Measurements from ENCODE around the gene TRPV3.
"Not testable (repeated sequence)": the region's sequence is repeated elsewhere in the genome, so short reads cannot be mapped to it uniquely, and the experiment has no call there.

TRPV3 gene

DNA sequence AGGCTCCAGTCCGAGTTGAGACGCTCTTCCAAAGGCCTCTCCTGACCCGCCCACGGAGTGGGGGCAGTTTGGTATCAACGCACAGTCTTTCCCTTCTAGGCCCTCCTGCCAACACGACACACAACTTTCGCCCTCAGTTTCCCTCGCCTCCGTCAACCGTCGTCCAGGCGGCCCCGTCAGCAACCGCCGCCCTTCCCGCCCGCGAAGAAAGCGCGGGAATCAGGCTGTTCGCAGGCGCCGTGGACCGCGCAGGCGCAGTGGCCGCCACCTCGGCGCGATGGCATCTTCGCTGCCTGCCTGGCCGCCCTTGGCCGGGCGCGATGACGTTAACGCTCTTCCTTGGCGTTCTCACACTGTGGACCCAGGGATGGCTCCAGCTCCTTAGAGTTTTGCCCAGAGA is 86.0 kb downstream of the TRPV3 start, which contains the start of gene SPATA22:
TSS of gene SPATA22 (minus strand) at position 221 of the 400 bp plus-strand sequence. CDS start 2,494 bp downstream, outside the sequence.
- TF ChIP-seq, protein P1, sequence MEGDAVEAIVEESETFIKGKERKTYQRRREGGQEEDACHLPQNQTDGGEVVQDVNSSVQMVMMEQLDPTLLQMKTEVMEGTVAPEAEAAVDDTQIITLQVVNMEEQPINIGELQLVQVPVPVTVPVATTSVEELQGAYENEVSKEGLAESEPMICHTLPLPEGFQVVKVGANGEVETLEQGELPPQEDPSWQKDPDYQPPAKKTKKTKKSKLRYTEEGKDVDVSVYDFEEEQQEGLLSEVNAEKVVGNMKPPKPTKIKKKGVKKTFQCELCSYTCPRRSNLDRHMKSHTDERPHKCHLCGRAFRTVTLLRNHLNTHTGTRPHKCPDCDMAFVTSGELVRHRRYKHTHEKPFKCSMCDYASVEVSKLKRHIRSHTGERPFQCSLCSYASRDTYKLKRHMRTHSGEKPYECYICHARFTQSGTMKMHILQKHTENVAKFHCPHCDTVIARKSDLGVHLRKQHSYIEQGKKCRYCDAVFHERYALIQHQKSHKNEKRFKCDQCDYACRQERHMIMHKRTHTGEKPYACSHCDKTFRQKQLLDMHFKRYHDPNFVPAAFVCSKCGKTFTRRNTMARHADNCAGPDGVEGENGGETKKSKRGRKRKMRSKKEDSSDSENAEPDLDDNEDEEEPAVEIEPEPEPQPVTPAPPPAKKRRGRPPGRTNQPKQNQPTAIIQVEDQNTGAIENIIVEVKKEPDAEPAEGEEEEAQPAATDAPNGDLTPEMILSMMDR (IDR thresholded peaks at IDR 0.05; ENCODE audit: low read depth, low read length), result no peak
- no peak within 1 kb of the TSS for H3K4me3 ChIP-seq (ENCODE audit: low read depth, low read length)

DNA sequence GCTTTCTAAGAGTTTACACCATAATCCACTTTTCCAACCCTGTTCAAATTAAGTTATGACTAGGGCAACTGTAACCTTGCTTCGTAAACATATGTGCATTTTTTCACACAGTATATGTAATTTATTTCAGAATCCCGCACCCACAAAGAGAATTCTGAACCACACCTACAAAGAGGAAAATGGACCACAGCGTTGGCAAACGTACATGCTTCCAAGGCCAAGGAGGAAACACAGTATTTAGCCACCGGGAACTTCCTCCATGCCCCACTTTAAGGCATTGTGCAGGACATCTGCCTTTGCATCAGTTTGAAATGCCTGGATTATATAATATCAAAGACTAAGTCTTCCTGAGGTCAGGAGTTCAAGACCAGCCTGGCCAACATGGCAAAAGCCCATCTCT is 88.1 kb downstream of the TRPV3 start:
- TF ChIP-seq, protein P1 (IDR thresholded peaks at IDR 0.05; ENCODE audit: low read depth, low read length), result no peak
- no peak overlapping the region for H3K4me3 ChIP-seq (ENCODE audit: low read depth, low read length)

DNA sequence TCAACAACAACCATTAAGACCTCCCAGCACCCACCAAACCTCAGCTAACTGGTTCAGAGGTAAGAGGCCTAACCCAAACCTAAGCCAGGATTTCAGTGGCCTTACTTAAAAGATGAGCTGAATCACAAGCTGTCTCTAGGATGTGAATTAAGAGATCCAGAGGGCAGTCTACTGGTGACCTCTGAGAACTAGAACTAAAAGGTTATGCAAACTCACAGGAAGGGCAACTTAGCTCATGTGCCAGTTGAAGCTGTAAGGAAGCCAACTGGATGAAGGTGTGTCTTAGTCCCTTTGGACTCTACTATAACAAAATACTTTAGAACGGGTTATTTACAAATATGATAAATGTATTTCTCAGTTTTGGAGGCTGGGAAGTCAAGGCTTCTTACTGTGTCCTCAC is 91.3 kb downstream of the TRPV3 start:
- H3K4me3 ChIP-seq (ENCODE audit: low read depth, low read length), result not testable (repeated sequence)
